ENCODE data around the gene PCBP3. TPM values are rescaled to one million over a fixed set of nuclear protein-coding genes. Genes with fewer than 3 reads are reported as not detected.

The PCBP3 gene
- total and polyA plus RNA-seq, 2 of the 13 experiments (the other 11 are each of a cell fraction or from before 2014, with no cell fraction given) = not detected

DNA sequence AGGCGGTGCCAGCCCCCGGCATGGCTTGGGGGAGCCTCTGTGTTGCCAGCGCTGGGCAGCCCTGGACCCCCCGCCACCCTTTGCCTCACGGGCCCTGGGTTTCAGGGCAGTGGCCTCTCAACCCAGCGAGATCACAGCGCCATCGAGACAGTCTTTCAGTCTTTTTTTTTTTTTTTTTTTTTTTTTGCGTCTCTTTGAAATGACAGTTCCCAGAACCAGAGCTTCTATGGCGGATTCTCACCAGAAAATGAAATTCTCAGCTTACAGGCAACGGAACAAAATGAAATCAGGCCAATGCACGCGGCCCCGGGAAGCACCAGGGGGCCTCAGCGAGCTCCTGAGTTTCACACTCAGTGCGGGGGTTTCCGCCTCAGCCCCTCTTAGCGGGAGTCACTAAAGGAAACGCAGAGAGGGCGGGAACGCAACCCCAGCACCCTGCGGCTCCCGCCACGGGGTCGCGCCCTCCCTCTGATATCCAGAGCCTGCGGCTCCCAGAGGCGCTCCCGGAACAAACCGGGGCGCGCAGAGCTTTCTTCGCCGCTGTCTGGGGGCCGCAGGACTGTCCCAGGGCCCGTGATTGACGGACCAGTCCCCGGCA is 330.0 kb downstream of the PCBP3 start (continued):
- TF ChIP-seq HNRNPLL (IDR thresholded peaks at IDR 0.05; ENCODE audit: low read depth, low read length, poor library complexity, severe bottlenecking) = peak; percentile 5
- peak; percentile 39; the same call in 1 of the 2 replicates for TF ChIP-seq ZFY (CRISPR knock-in tag; IDR thresholded peaks at IDR 0.05)
- TF ChIP-seq ZNF230 (CRISPR knock-in tag; IDR thresholded peaks at IDR 0.05) = no peak
- no peak for TF ChIP-seq NFATC3 (CRISPR knock-in tag; IDR thresholded peaks at IDR 0.05)
- no peak for TF ChIP-seq MAZ (IDR thresholded peaks at IDR 0.05; ENCODE audit: borderline replicate concordance, low read depth, low read length)
- peak; percentile 47 for TF ChIP-seq MAZ (CRISPR knock-in tag; IDR thresholded peaks at IDR 0.05; ENCODE audit: low read depth)
- TF ChIP-seq, protein P1, sequence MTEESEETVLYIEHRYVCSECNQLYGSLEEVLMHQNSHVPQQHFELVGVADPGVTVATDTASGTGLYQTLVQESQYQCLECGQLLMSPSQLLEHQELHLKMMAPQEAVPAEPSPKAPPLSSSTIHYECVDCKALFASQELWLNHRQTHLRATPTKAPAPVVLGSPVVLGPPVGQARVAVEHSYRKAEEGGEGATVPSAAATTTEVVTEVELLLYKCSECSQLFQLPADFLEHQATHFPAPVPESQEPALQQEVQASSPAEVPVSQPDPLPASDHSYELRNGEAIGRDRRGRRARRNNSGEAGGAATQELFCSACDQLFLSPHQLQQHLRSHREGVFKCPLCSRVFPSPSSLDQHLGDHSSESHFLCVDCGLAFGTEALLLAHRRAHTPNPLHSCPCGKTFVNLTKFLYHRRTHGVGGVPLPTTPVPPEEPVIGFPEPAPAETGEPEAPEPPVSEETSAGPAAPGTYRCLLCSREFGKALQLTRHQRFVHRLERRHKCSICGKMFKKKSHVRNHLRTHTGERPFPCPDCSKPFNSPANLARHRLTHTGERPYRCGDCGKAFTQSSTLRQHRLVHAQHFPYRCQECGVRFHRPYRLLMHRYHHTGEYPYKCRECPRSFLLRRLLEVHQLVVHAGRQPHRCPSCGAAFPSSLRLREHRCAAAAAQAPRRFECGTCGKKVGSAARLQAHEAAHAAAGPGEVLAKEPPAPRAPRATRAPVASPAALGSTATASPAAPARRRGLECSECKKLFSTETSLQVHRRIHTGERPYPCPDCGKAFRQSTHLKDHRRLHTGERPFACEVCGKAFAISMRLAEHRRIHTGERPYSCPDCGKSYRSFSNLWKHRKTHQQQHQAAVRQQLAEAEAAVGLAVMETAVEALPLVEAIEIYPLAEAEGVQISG (CRISPR knock-in tag; IDR thresholded peaks at IDR 0.05) = 0 out of 2 replicates have a peak, but pooled peaks have one; percentile 23
- 0 out of 2 replicates have a peak, but pooled peaks have one; percentile 46 for TF ChIP-seq BORCS8-MEF2B (CRISPR knock-in tag; IDR thresholded peaks at IDR 0.05)
- TF ChIP-seq, protein P2, sequence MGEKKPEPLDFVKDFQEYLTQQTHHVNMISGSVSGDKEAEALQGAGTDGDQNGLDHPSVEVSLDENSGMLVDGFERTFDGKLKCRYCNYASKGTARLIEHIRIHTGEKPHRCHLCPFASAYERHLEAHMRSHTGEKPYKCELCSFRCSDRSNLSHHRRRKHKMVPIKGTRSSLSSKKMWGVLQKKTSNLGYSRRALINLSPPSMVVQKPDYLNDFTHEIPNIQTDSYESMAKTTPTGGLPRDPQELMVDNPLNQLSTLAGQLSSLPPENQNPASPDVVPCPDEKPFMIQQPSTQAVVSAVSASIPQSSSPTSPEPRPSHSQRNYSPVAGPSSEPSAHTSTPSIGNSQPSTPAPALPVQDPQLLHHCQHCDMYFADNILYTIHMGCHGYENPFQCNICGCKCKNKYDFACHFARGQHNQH (CRISPR knock-in tag; IDR thresholded peaks at IDR 0.05) = 0 out of 2 replicates have a peak, but pooled peaks have one; percentile 15
- TF ChIP-seq PHF21A (CRISPR knock-in tag; IDR thresholded peaks at IDR 0.05) = peak; percentile 35; the same call in 1 of the 2 replicates
- peak; percentile 64; the same call in 1 of the 2 replicates for TF ChIP-seq PATZ1 (CRISPR knock-in tag; IDR thresholded peaks at IDR 0.05)
- no peak for TF ChIP-seq GABPA (IDR thresholded peaks at IDR 0.05; ENCODE audit: low read depth, low read length)
- peak; percentile 45 for TF ChIP-seq GABPA (CRISPR knock-in tag; IDR thresholded peaks at IDR 0.05; ENCODE audit: low read depth)
- TF ChIP-seq ZBED4 (CRISPR knock-in tag; IDR thresholded peaks at IDR 0.05; ENCODE audit: borderline replicate concordance) = no peak
- TF ChIP-seq SMC3 (IDR thresholded peaks at IDR 0.05; ENCODE audit: low read length) = 0 out of 2 replicates have a peak, but pooled peaks have one; percentile 14
- TF ChIP-seq ZNF451 (CRISPR knock-in tag; IDR thresholded peaks at IDR 0.05) = 0 out of 2 replicates have a peak, but pooled peaks have one; percentile 14
- no peak for TF ChIP-seq HNRNPL (IDR thresholded peaks at IDR 0.05; ENCODE audit: low read depth, low read length)
- TF ChIP-seq CTCF (CRISPR knock-in tag; IDR thresholded peaks at IDR 0.05) = peak; percentile 69

Data from HepG2 (cell line).